Osteoblast (primary cell): ENCODE measurements around the gene MRPL12. TPM values are rescaled to one million over a fixed set of nuclear protein-coding genes. Genes with fewer than 3 reads are reported as not detected.

Experiments used
- DNase-seq: peaks from one replicate; pipeline ENCODE4 v3.0.0; 2011; ENCODE audit warnings: low spot score, mixed read lengths; ENCODE audit not compliant: insufficient read length; ENCODE audit errors: missing footprints
- H2AFZ ChIP-seq: 2 replicates; pipeline ENCODE4 v1.6.0; 2011; ENCODE audit warnings: mild to moderate bottlenecking, low read length
- H3K27ac ChIP-seq: 2 replicates; pipeline ENCODE4 v1.5.1; 2011; ENCODE audit warnings: mild to moderate bottlenecking, low read depth, low read length, moderate library complexity
- H3K27me3 ChIP-seq: 2 replicates; pipeline ENCODE4 v1.6.0; 2012; ENCODE audit warnings: mild to moderate bottlenecking, control low read depth, inconsistent platforms, low read length, moderate library complexity; ENCODE audit not compliant: insufficient read depth
- H3K36me3 ChIP-seq: 2 replicates; pipeline ENCODE4 v1.5.1; 2011; ENCODE audit warnings: mild to moderate bottlenecking, low read length, control low read depth, moderate library complexity; ENCODE audit not compliant: insufficient read depth
- H3K4me1 ChIP-seq: 2 replicates; pipeline ENCODE4 v1.5.1; 2011; ENCODE audit warnings: mild to moderate bottlenecking, low read length, control low read depth, moderate library complexity; ENCODE audit not compliant: insufficient read depth
- H3K4me2 ChIP-seq: 2 replicates; pipeline ENCODE4 v1.6.0; 2011; ENCODE audit warnings: mild to moderate bottlenecking, low read length; ENCODE audit not compliant: insufficient read depth
- H3K4me3 ChIP-seq: fragments of 200-600 bp; sonication (generic); 3 replicates; pipeline ENCODE4 v1.5.1; 2012; ENCODE audit warnings: mild to moderate bottlenecking, low read length, inconsistent platforms; ENCODE audit not compliant: insufficient read depth
- H3K79me2 ChIP-seq: 2 replicates; pipeline ENCODE4 v1.6.0; 2012; ENCODE audit warnings: mild to moderate bottlenecking, low read length, control low read depth, inconsistent platforms; ENCODE audit not compliant: insufficient read depth
- H3K9me3 ChIP-seq: 2 replicates; pipeline ENCODE4 v1.5.1; 2011; ENCODE audit warnings: low read depth, low read length, control low read depth
- H4K20me1 ChIP-seq: 2 replicates; pipeline ENCODE4 v1.6.0; 2012; ENCODE audit warnings: mild to moderate bottlenecking, low read length, control low read depth; ENCODE audit not compliant: insufficient read depth
- total RNA-seq: library from RNA; depleted of rRNA; stranded (reverse); fragments of >200 nt; gene quantifications from 2 replicates; pipeline ENCODE4 v1.2.3, GENCODE V29; 2012
- TF ChIP-seq, protein P1 (sequence below): IDR thresholded peaks from 2 replicates; pipeline ENCODE4 v1.5.1; 2011; ENCODE audit warnings: mild to moderate bottlenecking, low read depth, low read length, moderate library complexity; ENCODE audit errors: extremely low read depth

Gene MRPL12
- total RNA-seq, 1 donor = 6.2 TPM

DNA sequence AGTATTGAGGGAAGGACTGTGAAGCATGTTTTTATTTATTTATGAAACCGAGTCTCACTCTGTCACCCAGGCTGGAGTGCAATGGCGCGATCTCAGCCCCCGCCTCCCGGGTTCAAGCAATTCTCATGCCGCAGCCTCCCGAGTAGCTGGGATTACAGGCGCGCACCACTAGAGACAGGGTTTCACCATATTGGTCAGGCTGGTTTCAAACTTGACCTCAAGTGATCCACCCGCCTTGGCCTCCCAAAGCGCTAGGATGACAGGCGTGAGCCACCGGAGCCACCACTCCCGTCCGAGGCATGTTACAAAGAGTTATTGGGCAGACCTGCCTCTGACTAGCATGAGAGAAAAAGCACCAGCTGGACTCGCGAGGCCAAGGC, 3.1 kb downstream of the MRPL12 start:
- TF ChIP-seq, protein P1, sequence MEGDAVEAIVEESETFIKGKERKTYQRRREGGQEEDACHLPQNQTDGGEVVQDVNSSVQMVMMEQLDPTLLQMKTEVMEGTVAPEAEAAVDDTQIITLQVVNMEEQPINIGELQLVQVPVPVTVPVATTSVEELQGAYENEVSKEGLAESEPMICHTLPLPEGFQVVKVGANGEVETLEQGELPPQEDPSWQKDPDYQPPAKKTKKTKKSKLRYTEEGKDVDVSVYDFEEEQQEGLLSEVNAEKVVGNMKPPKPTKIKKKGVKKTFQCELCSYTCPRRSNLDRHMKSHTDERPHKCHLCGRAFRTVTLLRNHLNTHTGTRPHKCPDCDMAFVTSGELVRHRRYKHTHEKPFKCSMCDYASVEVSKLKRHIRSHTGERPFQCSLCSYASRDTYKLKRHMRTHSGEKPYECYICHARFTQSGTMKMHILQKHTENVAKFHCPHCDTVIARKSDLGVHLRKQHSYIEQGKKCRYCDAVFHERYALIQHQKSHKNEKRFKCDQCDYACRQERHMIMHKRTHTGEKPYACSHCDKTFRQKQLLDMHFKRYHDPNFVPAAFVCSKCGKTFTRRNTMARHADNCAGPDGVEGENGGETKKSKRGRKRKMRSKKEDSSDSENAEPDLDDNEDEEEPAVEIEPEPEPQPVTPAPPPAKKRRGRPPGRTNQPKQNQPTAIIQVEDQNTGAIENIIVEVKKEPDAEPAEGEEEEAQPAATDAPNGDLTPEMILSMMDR = no peak
- Histone ChIP-seq H3K4me2 (no peak overlapping the region), H3K36me3 (peaks cover 35% of the 10 kb centered on the region), H3K79me2 (peaks cover 43% of the 10 kb centered on the region), H3K4me1 (peaks cover 32% of the 10 kb centered on the region), H3K9me3 (no peaks in the 10 kb centered on the region), H3K27ac (no peak overlapping the region), H3K4me3 (no peak overlapping the region), H3K27me3 (no peaks in the 10 kb centered on the region), H2AFZ (no peak overlapping the region), H4K20me1 (peaks cover 19% of the 10 kb centered on the region)
- DNase-seq = peak; percentile 0

DNA sequence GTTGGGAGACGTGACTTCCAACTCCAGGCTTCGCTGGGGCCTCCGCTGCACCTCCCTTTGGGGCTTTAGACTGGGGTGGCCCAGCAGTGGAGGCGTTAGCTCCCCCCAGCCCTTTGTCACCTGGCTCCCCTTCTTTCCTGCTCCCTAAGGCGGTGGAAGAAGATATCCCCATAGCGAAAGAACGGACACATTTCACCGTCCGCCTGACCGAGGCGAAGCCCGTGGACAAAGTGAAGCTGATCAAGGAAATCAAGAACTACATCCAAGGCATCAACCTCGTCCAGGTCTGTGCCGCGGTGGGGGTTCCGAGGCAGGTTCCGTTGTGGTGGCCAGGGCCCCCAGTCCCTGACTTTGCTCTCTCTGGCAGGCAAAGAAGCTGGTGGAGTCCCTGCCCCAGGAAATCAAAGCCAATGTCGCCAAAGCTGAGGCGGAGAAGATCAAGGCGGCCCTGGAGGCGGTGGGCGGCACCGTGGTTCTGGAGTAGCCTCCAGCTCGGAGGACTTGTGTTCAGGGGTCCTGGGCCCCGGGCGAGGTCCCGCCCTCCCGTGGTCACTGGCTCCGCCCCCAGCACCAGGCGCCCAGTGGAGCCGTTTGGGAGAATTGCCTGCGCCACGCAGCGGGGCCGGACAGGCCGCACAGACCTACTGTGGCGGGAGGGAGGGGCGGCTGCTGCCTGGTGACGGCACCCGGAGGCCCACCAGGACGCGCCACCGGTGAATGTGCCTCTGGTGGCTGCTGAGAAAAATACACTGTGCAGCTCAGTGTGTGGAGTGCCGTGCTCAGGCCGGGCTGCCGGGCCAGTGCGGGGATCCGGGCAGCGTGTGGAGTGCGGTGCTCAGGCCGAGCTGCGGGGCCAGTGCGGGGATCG, 3.8 kb downstream of the MRPL12 start:
- peaks cover 12% of the 10 kb centered on the region for H4K20me1 ChIP-seq
- H3K9me3 ChIP-seq = no peaks in the 10 kb centered on the region
- TF ChIP-seq, protein P1 = no peak
- peaks cover 28% of the 10 kb centered on the region for H3K36me3 ChIP-seq
- H3K4me1 ChIP-seq = peaks cover 33% of the 10 kb centered on the region
- no peak overlapping the region for H3K4me2 ChIP-seq
- no peak overlapping the region for H3K27ac ChIP-seq
- DNase-seq = peak; percentile 74
- H3K79me2 ChIP-seq = peaks cover 35% of the 10 kb centered on the region
- no peaks in the 10 kb centered on the region for H3K27me3 ChIP-seq
- H3K4me3 ChIP-seq = no peak overlapping the region
- no peak overlapping the region for H2AFZ ChIP-seq

DNA sequence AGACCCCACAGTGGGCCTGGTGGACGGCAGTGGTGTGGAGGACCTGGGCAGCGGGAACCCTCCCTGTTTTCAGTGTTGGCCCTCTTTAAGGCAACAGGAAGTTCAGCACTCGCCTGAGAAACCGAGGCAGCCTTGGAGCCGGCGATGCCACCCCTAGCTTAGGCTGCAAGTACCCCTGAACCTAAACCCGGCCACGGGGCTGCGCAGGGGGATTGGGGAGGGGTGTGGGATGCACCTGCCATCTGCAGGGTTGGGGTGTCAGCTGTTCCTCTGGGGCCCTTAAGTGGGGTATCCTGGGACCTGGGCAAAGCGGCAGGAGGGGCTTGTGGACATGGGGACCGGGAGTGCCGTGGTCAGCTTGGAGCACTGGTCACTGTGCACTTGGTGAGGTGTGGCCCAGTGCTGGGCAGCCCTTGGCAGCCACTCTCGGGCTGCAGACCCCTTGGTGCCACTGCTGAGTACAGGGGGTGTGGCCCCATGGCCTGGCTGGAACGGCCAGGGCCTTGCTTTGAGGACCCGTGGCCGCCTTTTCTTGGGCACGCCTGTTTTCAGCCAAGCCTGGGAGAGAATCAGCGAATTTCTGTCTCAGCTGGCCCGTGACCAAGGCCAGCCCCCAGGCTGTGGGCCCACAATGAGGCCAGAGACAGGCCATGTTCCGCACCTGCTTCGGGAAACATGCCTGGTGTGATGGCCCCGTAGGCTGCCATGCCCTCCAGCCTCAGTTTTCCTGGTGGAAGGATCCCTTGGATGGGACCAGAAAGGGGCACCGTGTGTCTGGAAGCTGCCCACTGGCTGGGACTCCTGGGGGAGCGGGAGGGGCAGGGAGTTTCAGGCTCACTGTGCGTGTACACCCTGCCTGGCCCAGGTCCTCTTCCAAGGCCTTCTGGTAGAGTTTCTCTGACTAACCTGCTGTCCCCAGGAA, 4.8 kb downstream of the MRPL12 start:
- Histone ChIP-seq H2AFZ (no peak overlapping the region), H3K9me3 (no peaks in the 10 kb centered on the region), H3K27ac (no peak overlapping the region), H3K79me2 (peaks cover 29% of the 10 kb centered on the region), H3K4me1 (peaks cover 32% of the 10 kb centered on the region), H3K4me3 (no peak overlapping the region), H3K27me3 (no peaks in the 10 kb centered on the region), H4K20me1 (peaks cover 9% of the 10 kb centered on the region), H3K36me3 (peaks cover 26% of the 10 kb centered on the region), H3K4me2 (no peak overlapping the region)
- TF ChIP-seq, protein P1 = no peak
- peak; percentile 81 for DNase-seq
